CD4-positive, alpha-beta T cell treated with Interferon alpha-2 for 1 hour (primary cell): Measurements from ENCODE around the gene SLC25A24.
"Not testable (repeated sequence)": the region's sequence is repeated elsewhere in the genome, so short reads cannot be mapped to it uniquely, and the experiment has no call there.

ENCODE experiments used
- DNase-seq, 2 donors: peaks; one replicate each; pipeline ENCODE4 v3.0.0-alpha.2; 2020 to 2022

SLC25A24 gene

GRCh38 chr1:108199781-108200686, at the start of gene SLC25A24:
Gene SLC25A24 (minus strand): TSS chr1:108200343. CDS start chr1:108200138, 205 bp downstream.
- DNase-seq: peak; percentile 65 to 80

GRCh38 chr1:108243976-108244375, 43.8 kb upstream of the SLC25A24 start, which contains the start of gene NBPF4:
Gene NBPF4 (minus strand): TSS chr1:108244076. CDS start chr1:108243761, 315 bp downstream.
- DNase-seq: not testable (repeated sequence)

- DNase-seq: not testable (repeated sequence)
Measured at GRCh38 chr1:108239426-108239825, 39.3 kb upstream of the SLC25A24 start.

- DNase-seq: not testable (repeated sequence)
Measured at GRCh38 chr1:108235308-108235707, 35.2 kb upstream of the SLC25A24 start.

GRCh38 chr1:108232183-108232582, 32.0 kb upstream of the SLC25A24 start:
- not testable (repeated sequence) for DNase-seq

GRCh38 chr1:108229976-108230375, 29.8 kb upstream of the SLC25A24 start:
- not testable (repeated sequence) for DNase-seq

GRCh38 chr1:108227772-108228171, 27.6 kb upstream of the SLC25A24 start:
- not testable (repeated sequence) for DNase-seq

- DNase-seq: not testable (repeated sequence)
Measured at GRCh38 chr1:108226855-108227254, 26.7 kb upstream of the SLC25A24 start.

GRCh38 chr1:108223226-108223625, 23.1 kb upstream of the SLC25A24 start:
- DNase-seq: not testable (repeated sequence)

GRCh38 chr1:108217515-108218174, 17.5 kb upstream of the SLC25A24 start:
- not testable (repeated sequence) for DNase-seq

GRCh38 chr1:108217007-108217406, 16.9 kb upstream of the SLC25A24 start:
- DNase-seq: not testable (repeated sequence)

- not testable (repeated sequence) for DNase-seq
Measured at GRCh38 chr1:108216028-108216890, 16.1 kb upstream of the SLC25A24 start.

- DNase-seq: peak in 1 of 2 donors; percentile 43
Measured at GRCh38 chr1:108214641-108215465, 14.7 kb upstream of the SLC25A24 start.

GRCh38 chr1:108211014-108211413, 10.9 kb upstream of the SLC25A24 start:
- DNase-seq: no peak

- DNase-seq: peak in 1 of 2 donors; percentile 14
Measured at GRCh38 chr1:108209456-108210108, 9.4 kb upstream of the SLC25A24 start.

GRCh38 chr1:108208724-108209446, 8.7 kb upstream of the SLC25A24 start:
- DNase-seq: no peak

- DNase-seq: not testable (repeated sequence)
Measured at GRCh38 chr1:108203582-108203981, 3.4 kb upstream of the SLC25A24 start.

- no peak for DNase-seq
Measured at GRCh38 chr1:108201687-108202086, 1.5 kb upstream of the SLC25A24 start.

GRCh38 chr1:108200687-108201051, 526 bp upstream of the SLC25A24 start:
- DNase-seq: peak; percentile 26 to 59

- DNase-seq: no peak
Measured at GRCh38 chr1:108199201-108199691, 897 bp downstream of the SLC25A24 start.
